ENCODE measurements around the gene PTPRH. TPM values are rescaled to one million over a fixed set of nuclear protein-coding genes. Genes with fewer than 3 reads are reported as not detected.

PTPRH gene
- total and polyA plus RNA-seq, 9 of the 15 experiments (the other 6 are each of a cell fraction or from before 2014, with no cell fraction given) = 0.87 to 34.3 (median 22.7) TPM

DNA sequence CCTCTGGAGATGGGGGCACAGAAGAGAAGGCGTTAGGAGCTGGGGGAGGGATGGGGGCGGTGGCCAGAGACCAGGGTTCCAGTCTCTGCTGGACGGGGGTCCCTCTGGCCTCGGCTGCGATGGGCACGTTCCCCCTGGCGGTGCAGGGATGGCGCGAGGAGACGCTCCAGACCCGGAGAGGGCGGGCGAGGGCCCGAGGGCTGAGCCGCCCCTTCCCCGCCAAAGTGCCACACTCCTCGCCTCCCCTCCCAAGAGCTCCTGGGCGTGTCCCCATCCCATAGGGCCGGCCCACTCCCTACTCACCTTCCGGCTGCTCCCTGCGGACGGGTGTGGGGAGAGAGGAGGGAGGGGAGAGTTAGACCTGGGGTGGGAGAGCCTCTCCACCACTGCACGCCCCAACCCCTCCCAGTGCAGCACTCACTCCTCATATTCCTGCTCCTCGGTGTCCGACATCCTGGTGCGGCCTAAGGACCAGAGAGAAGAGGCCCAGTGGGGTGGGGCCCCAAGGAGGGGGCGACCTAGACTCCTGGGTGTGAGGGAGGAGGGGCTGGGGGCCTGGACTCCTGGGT is 62.5 kb downstream of the PTPRH start (continued):
- TF ChIP-seq NCOR1 (IDR thresholded peaks at IDR 0.05) (no peak), HNRNPUL1 (IDR thresholded peaks at IDR 0.05; ENCODE audit: low read length) (no peak), TFAM (CRISPR knock-in tag; conservative IDR thresholded peaks at IDR 0.05) (no peak), CTCF (IDR thresholded peaks at IDR 0.05 in 2 of 3, conservative IDR thresholded peaks at IDR 0.05 in 1 of 3; ENCODE audit: insufficient read depth in 2 of 3, low read depth in 1 of 3, low read length in 3 of 3) (0 out of 6 replicates have a peak, but pooled peaks of 1 of the 3 experiments have one; percentile 2), TBL1XR1 (IDR thresholded peaks at IDR 0.05; ENCODE audit: low read length in 2 of 2) (no peak), ZNF282 (CRISPR knock-in tag; IDR thresholded peaks at IDR 0.05) (no peak; the same call in 1 of the 2 replicates), NCOA4 (IDR thresholded peaks at IDR 0.05; ENCODE audit: partially characterized antibody) (no peak), NFATC3 (IDR thresholded peaks at IDR 0.05) (no peak), ZNF143 (CRISPR knock-in tag; IDR thresholded peaks at IDR 0.05) (no peak), MYBL2 (IDR thresholded peaks at IDR 0.05; ENCODE audit: low read depth) (no peak), MYBL2 (CRISPR knock-in tag; IDR thresholded peaks at IDR 0.05; ENCODE audit: borderline replicate concordance) (no peak), POLR2B (IDR thresholded peaks at IDR 0.05; ENCODE audit: low read depth, partially characterized antibody) (peak; percentile 67), U2AF1 (optimal IDR thresholded peaks at IDR 0.05; ENCODE audit: low read depth, low read length) (no peak), ZNF436 (CRISPR knock-in tag; IDR thresholded peaks at IDR 0.05) (no peak), ADNP (tag; IDR thresholded peaks at IDR 0.05) (no peak), ATF7 (IDR thresholded peaks at IDR 0.05) (peak; percentile 52), PRPF4 (IDR thresholded peaks at IDR 0.05; ENCODE audit: insufficient read depth, low read depth, low read length, poor library complexity, severe bottlenecking) (no peak), FOXO4 (CRISPR knock-in tag; IDR thresholded peaks at IDR 0.05) (no peak), ZFPM2 (CRISPR knock-in tag; IDR thresholded peaks at IDR 0.05) (no peak)
- TF ChIP-seq, protein P1, sequence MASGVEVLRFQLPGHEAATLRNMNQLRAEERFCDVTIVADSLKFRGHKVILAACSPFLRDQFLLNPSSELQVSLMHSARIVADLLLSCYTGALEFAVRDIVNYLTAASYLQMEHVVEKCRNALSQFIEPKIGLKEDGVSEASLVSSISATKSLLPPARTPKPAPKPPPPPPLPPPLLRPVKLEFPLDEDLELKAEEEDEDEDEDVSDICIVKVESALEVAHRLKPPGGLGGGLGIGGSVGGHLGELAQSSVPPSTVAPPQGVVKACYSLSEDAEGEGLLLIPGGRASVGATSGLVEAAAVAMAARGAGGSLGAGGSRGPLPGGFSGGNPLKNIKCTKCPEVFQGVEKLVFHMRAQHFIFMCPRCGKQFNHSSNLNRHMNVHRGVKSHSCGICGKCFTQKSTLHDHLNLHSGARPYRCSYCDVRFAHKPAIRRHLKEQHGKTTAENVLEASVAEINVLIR (CRISPR knock-in tag; IDR thresholded peaks at IDR 0.05) = no peak
- TF ChIP-seq, protein P2, sequence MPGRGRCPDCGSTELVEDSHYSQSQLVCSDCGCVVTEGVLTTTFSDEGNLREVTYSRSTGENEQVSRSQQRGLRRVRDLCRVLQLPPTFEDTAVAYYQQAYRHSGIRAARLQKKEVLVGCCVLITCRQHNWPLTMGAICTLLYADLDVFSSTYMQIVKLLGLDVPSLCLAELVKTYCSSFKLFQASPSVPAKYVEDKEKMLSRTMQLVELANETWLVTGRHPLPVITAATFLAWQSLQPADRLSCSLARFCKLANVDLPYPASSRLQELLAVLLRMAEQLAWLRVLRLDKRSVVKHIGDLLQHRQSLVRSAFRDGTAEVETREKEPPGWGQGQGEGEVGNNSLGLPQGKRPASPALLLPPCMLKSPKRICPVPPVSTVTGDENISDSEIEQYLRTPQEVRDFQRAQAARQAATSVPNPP (IDR thresholded peaks at IDR 0.05; ENCODE audit: borderline replicate concordance, insufficient read depth, insufficient read length) = no peak
- TF ChIP-seq, protein P3, sequence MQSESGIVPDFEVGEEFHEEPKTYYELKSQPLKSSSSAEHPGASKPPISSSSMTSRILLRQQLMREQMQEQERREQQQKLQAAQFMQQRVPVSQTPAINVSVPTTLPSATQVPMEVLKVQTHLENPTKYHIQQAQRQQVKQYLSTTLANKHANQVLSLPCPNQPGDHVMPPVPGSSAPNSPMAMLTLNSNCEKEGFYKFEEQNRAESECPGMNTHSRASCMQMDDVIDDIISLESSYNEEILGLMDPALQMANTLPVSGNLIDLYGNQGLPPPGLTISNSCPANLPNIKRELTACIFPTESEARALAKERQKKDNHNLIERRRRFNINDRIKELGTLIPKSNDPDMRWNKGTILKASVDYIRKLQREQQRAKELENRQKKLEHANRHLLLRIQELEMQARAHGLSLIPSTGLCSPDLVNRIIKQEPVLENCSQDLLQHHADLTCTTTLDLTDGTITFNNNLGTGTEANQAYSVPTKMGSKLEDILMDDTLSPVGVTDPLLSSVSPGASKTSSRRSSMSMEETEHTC (IDR thresholded peaks at IDR 0.05) = no peak

Data from K562 (cell line).